ENCODE data around the gene LHX2. TPM values are rescaled to one million over a fixed set of nuclear protein-coding genes. Genes with fewer than 3 reads are reported as not detected.

Gene LHX2
- total RNA-seq, 2 donors from 2014 or later, result 0.31 TPM; not detected in 1

GRCh38 chr9:124032247-124032646, 20.7 kb downstream of the LHX2 start:
- H3K27me3 ChIP-seq, result no peaks in the 10 kb centered on the region
- no peaks in the 10 kb centered on the region for H3K4me1 ChIP-seq
- TF ChIP-seq CTCF (IDR thresholded peaks at IDR 0.05), result no peak
- no peaks in the 10 kb centered on the region for H3K9me3 ChIP-seq
- H3K27ac ChIP-seq, result no peak overlapping the region
- H3K36me3 ChIP-seq, result no peaks in the 10 kb centered on the region
- no peak overlapping the region for H3K4me3 ChIP-seq
- DNase-seq (ENCODE audit: low spot score), result no peak

- Histone ChIP-seq H3K4me3 (no peak overlapping the region), H3K36me3 (no peaks in the 10 kb centered on the region), H3K27ac (no peak overlapping the region), H3K27me3 (no peaks in the 10 kb centered on the region), H3K9me3 (no peaks in the 10 kb centered on the region), H3K4me1 (no peaks in the 10 kb centered on the region)
- TF ChIP-seq CTCF (IDR thresholded peaks at IDR 0.05), result no peak
- DNase-seq (ENCODE audit: low spot score), result no peak
Observed at GRCh38 chr9:124033348-124033747, 21.8 kb downstream of the LHX2 start.

- DNase-seq (ENCODE audit: low spot score), result no peak
- TF ChIP-seq CTCF (IDR thresholded peaks at IDR 0.05), result no peak
- H3K27me3 ChIP-seq, result no peaks in the 10 kb centered on the region
- no peak overlapping the region for H3K4me3 ChIP-seq
- H3K9me3 ChIP-seq, result no peaks in the 10 kb centered on the region
- no peaks in the 10 kb centered on the region for H3K4me1 ChIP-seq
- H3K36me3 ChIP-seq, result no peaks in the 10 kb centered on the region
- no peak overlapping the region for H3K27ac ChIP-seq
Observed at GRCh38 chr9:124033967-124034366, 22.4 kb downstream of the LHX2 start.

GRCh38 chr9:124035001-124035650, 23.6 kb downstream of the LHX2 start:
- TF ChIP-seq CTCF (IDR thresholded peaks at IDR 0.05), result no peak
- H3K27me3 ChIP-seq, result no peaks in the 10 kb centered on the region
- no peak overlapping the region for H3K4me3 ChIP-seq
- H3K27ac ChIP-seq, result no peak overlapping the region
- no peak for DNase-seq (ENCODE audit: low spot score)
- no peaks in the 10 kb centered on the region for H3K36me3 ChIP-seq
- H3K4me1 ChIP-seq, result no peaks in the 10 kb centered on the region
- H3K9me3 ChIP-seq, result no peaks in the 10 kb centered on the region

GRCh38 chr9:124036578-124036977, 25.0 kb downstream of the LHX2 start:
- H3K27me3 ChIP-seq, result no peaks in the 10 kb centered on the region
- no peak for TF ChIP-seq CTCF (IDR thresholded peaks at IDR 0.05)
- no peak overlapping the region for H3K27ac ChIP-seq
- H3K4me3 ChIP-seq, result no peak overlapping the region
- H3K9me3 ChIP-seq, result no peaks in the 10 kb centered on the region
- H3K4me1 ChIP-seq, result peaks cover 0 to 14% of the 10 kb centered on the region in 2 donors
- no peaks in the 10 kb centered on the region for H3K36me3 ChIP-seq
- DNase-seq (ENCODE audit: low spot score), result no peak

- Histone ChIP-seq H3K4me1 (peaks cover 0 to 21% of the 10 kb centered on the region in 2 donors), H3K27me3 (no peaks in the 10 kb centered on the region), H3K4me3 (no peak overlapping the region), H3K9me3 (no peaks in the 10 kb centered on the region), H3K27ac (no peak overlapping the region), H3K36me3 (no peaks in the 10 kb centered on the region)
- no peak for TF ChIP-seq CTCF (IDR thresholded peaks at IDR 0.05)
- DNase-seq (ENCODE audit: low spot score), result no peak
Observed at GRCh38 chr9:124037790-124038189, 26.2 kb downstream of the LHX2 start.
